Smooth muscle cell (in vitro differentiated cells): ENCODE measurements around the gene TEAD1. TPM values are rescaled to one million over a fixed set of nuclear protein-coding genes. Genes with fewer than 3 reads are reported as not detected.
A peak's percentile ranks its signal among the peaks of the same experiment; 100 is the strongest.

ENCODE experiments used
- DNase-seq: peaks from one replicate; lab custom pipeline; 2025; ENCODE audit not compliant: unreplicated experiment; lab: John Stamatoyannopoulos, UW
- H2AFZ ChIP-seq: fragments of 200-600 bp; sonication (generic); 2 replicates; pipeline ENCODE4 v1.6.0; 2016; ENCODE audit warnings: antibody characterized with exemption, low read depth, mild to moderate bottlenecking
- H3F3A ChIP-seq: fragments of 200-600 bp; sonication (generic); 2 replicates; pipeline ENCODE4 v1.6.0; 2017; ENCODE audit warnings: antibody characterized with exemption, low read depth
- H3K27ac ChIP-seq: fragments of 200-600 bp; sonication (generic); 2 replicates; pipeline ENCODE4 v1.5.1; 2016; ENCODE audit warnings: low read depth, mild to moderate bottlenecking
- H3K27me3 ChIP-seq: fragments of 200-600 bp; sonication (generic); 2 replicates; pipeline ENCODE4 v1.6.1; 2016; ENCODE audit warnings: low read depth, mild to moderate bottlenecking
- H3K36me3 ChIP-seq: fragments of 200-600 bp; sonication (generic); 2 replicates; pipeline ENCODE4 v1.5.1; 2016; ENCODE audit warnings: low read depth
- H3K4me1 ChIP-seq: fragments of 200-600 bp; sonication (generic); 2 replicates; pipeline ENCODE4 v1.5.1; 2016; ENCODE audit warnings: low read depth
- H3K4me2 ChIP-seq: fragments of 200-600 bp; sonication (generic); 2 replicates; pipeline ENCODE4 v1.6.0; 2016; ENCODE audit warnings: mild to moderate bottlenecking
- H3K4me3 ChIP-seq: fragments of 200-600 bp; sonication (generic); 2 replicates; pipeline ENCODE4 v1.5.1; 2016; ENCODE audit warnings: mild to moderate bottlenecking
- H3K79me2 ChIP-seq: fragments of 200-600 bp; sonication (generic); 2 replicates; pipeline ENCODE4 v1.6.0; 2016; ENCODE audit warnings: low read depth, mild to moderate bottlenecking
- H3K9ac ChIP-seq: fragments of 200-600 bp; sonication (generic); 2 replicates; pipeline ENCODE4 v1.6.0; 2016; ENCODE audit warnings: low read depth
- H3K9me3 ChIP-seq: fragments of 200-600 bp; sonication (generic); replicated peaks from 2 replicates; pipeline ENCODE4 v1.5.1; 2016; ENCODE audit warnings: low read depth
- H4K20me1 ChIP-seq: fragments of 200-600 bp; sonication (generic); 2 replicates; pipeline ENCODE4 v1.6.0; 2016; ENCODE audit warnings: low read depth
- CTCF ChIP-seq: fragments of 200-600 bp; sonication (generic); IDR thresholded peaks from 2 replicates; pipeline ENCODE4 v1.5.1; 2017; ENCODE audit warnings: borderline replicate concordance, mild to moderate bottlenecking, antibody characterized with exemption; ENCODE audit not compliant: insufficient read depth, poor library complexity, severe bottlenecking
- whole genome bisulfite sequencing: methylation state at CpG from one replicate; pipeline ENCODE4 v1.1.7; 2016; ENCODE audit warnings: low lambda C conversion rate; 5-methylcytosine and 5-hydroxymethylcytosine counted together
- polyA plus RNA-seq: library from polyadenylated mRNA; unstranded; fragments of >200 nt; fragmentation: Nextera tagmentation; extraction: Ambion mirVana; gene quantifications from 2 replicates; pipeline ENCODE4 v1.2.1, GENCODE V29; 2016
- total RNA-seq: library from RNA; depleted of rRNA; stranded (reverse); fragments of >200 nt; gene quantifications from 2 replicates; pipeline ENCODE4 v1.2.3, GENCODE V29; 2014

Gene TEAD1
- total and polyA plus RNA-seq, 2 experiments from 2014 or later = 63.0 to 181 TPM

- WGBS = 35% methylated on average over 4 of the region's 4 CpGs
- Histone ChIP-seq H3K4me3 (no peak overlapping the region), H3K9me3 (no peaks in the 10 kb centered on the region), H3K4me1 (peaks cover 44% of the 10 kb centered on the region), H4K20me1 (peaks cover 84% of the 10 kb centered on the region), H3K79me2 (peaks cover 82% of the 10 kb centered on the region), H3K27ac (peak overlapping the region; percentile 99), H2AFZ (no peak overlapping the region), H3K4me2 (peak overlapping the region; percentile 66), H3F3A (peaks cover 44% of the 10 kb centered on the region), H3K27me3 (no peaks in the 10 kb centered on the region), H3K9ac (peak overlapping the region; percentile 49), H3K36me3 (no peaks in the 10 kb centered on the region)
- DNase-seq = no peak
- TF ChIP-seq CTCF = no peak
These were observed 144.3 kb downstream of the TEAD1 start for GRCh38 chr11:12818333-12819015.

GRCh38 chr11:12822392-12823022, 148.3 kb downstream of the TEAD1 start:
- no peaks in the 10 kb centered on the region for H3K36me3 ChIP-seq
- no peak for DNase-seq
- H3K79me2 ChIP-seq = peaks cover 99% of the 10 kb centered on the region
- TF ChIP-seq CTCF = no peak
- peaks cover 88% of the 10 kb centered on the region for H4K20me1 ChIP-seq
- H3K4me3 ChIP-seq = no peak overlapping the region
- H3K27ac ChIP-seq = no peak overlapping the region
- H3K4me2 ChIP-seq = no peak overlapping the region
- no peak overlapping the region for H2AFZ ChIP-seq
- no peak overlapping the region for H3K9ac ChIP-seq
- peaks cover 20% of the 10 kb centered on the region for H3F3A ChIP-seq
- peaks cover 35% of the 10 kb centered on the region for H3K4me1 ChIP-seq
- no peaks in the 10 kb centered on the region for H3K9me3 ChIP-seq
- no peaks in the 10 kb centered on the region for H3K27me3 ChIP-seq
- 75% methylated on average over 4 of the region's 4 CpGs for WGBS

GRCh38 chr11:12824281-12825041, 150.2 kb downstream of the TEAD1 start:
- peak overlapping the region; percentile 5 for H3K9ac ChIP-seq
- WGBS = 67% methylated on average over 10 of the region's 10 CpGs
- no peak for DNase-seq
- H3K27ac ChIP-seq = peak overlapping the region; percentile 44
- H3K79me2 ChIP-seq = peaks cover 95% of the 10 kb centered on the region
- H3K36me3 ChIP-seq = no peaks in the 10 kb centered on the region
- no peak overlapping the region for H3K4me2 ChIP-seq
- H2AFZ ChIP-seq = no peak overlapping the region
- peaks cover 38% of the 10 kb centered on the region for H3F3A ChIP-seq
- H3K4me3 ChIP-seq = no peak overlapping the region
- peaks cover 50% of the 10 kb centered on the region for H3K4me1 ChIP-seq
- peaks cover 88% of the 10 kb centered on the region for H4K20me1 ChIP-seq
- H3K9me3 ChIP-seq = no peaks in the 10 kb centered on the region
- TF ChIP-seq CTCF = no peak
- H3K27me3 ChIP-seq = no peaks in the 10 kb centered on the region
